ENCODE results near the gene RASGEF1B. TPM values are rescaled to one million over a fixed set of nuclear protein-coding genes. Genes with fewer than 3 reads are reported as not detected.

RASGEF1B gene
- total and polyA plus RNA-seq, 2 of the 13 experiments (the other 11 are each of a cell fraction or from before 2014, with no cell fraction given) = 0.04 TPM

GRCh38 chr4:81471588-81472280, at the start of gene RASGEF1B (continued):
- TF ChIP-seq THRA (CRISPR knock-in tag; IDR thresholded peaks at IDR 0.05; ENCODE audit: borderline replicate concordance) = no peak; the same call in 1 of the 2 replicates
- TF ChIP-seq ZNF646 (CRISPR knock-in tag; IDR thresholded peaks at IDR 0.05) = no peak
- no peak for TF ChIP-seq ZNF713 (CRISPR knock-in tag; IDR thresholded peaks at IDR 0.05)
- TF ChIP-seq POGK (CRISPR knock-in tag; conservative IDR thresholded peaks at IDR 0.05) = 0 out of 2 replicates have a peak, but pooled peaks have one; percentile 30
- TF ChIP-seq KLF11 (CRISPR knock-in tag; IDR thresholded peaks at IDR 0.05) = no peak
- no peak for TF ChIP-seq CAMTA2 (CRISPR knock-in tag; IDR thresholded peaks at IDR 0.05; ENCODE audit: borderline replicate concordance)
- TF ChIP-seq DNMT1 (CRISPR knock-in tag; IDR thresholded peaks at IDR 0.05) = 0 out of 2 replicates have a peak, but pooled peaks have one; percentile 12
- TF ChIP-seq HMGXB4 (CRISPR knock-in tag; IDR thresholded peaks at IDR 0.05; ENCODE audit: borderline replicate concordance in 1 of 2, low read depth in 1 of 2) = no peak
- no peak for TF ChIP-seq ZNF235 (CRISPR knock-in tag; IDR thresholded peaks at IDR 0.05; ENCODE audit: borderline replicate concordance)
- TF ChIP-seq ZNF563 (CRISPR knock-in tag; IDR thresholded peaks at IDR 0.05) = peak; percentile 42; the same call in 1 of the 2 replicates
- TF ChIP-seq PCBP2 (optimal IDR thresholded peaks at IDR 0.05; ENCODE audit: low read depth, low read length, poor library complexity, severe bottlenecking) = no peak
- no peak for TF ChIP-seq NFE2L1 (CRISPR knock-in tag; IDR thresholded peaks at IDR 0.05; ENCODE audit: borderline replicate concordance)
- no peak for TF ChIP-seq NR2F2 (IDR thresholded peaks at IDR 0.05; ENCODE audit: borderline replicate concordance, low read depth)
- TF ChIP-seq KAT2B (IDR thresholded peaks at IDR 0.05; ENCODE audit: borderline replicate concordance, low read depth, low read length) = no peak

All from HepG2 (cell line).